GM11168 (cell line): ENCODE measurements around the gene CNTNAP2.
"Not testable (repeated sequence)": the region's sequence is repeated elsewhere in the genome, so short reads cannot be mapped to it uniquely, and the experiment has no call there.

ENCODE experiments used
- in situ Hi-C: fragments of 300-500 bp; cut with MboI; formaldehyde crosslinking; loops from one replicate; pipeline ENCODE4 v1.12.0; 2022; ENCODE audit warnings: low sequenced_read_pairs; ENCODE audit not compliant: unreplicated experiment

Gene CNTNAP2

DNA sequence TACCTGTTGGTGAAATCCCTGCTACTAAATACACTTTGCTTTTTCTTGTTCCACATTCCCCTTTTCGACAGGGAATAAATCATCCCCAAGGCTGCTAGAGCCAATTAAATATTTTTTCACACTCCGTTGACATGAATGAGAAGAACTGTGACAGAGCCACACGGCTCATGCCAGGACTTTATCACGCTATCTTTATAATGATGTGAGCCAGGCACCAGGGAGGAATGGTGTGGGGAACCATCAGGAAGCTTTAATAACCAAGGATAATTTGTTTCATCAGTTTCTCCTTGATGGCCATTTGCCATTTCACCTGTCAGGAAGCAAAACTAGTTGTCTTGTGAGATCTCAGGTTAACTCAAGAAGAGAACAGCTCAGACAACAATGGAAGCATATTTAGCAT lies 2280.9 kb downstream of the CNTNAP2 start:
- in situ Hi-C loops: no loop called here

DNA sequence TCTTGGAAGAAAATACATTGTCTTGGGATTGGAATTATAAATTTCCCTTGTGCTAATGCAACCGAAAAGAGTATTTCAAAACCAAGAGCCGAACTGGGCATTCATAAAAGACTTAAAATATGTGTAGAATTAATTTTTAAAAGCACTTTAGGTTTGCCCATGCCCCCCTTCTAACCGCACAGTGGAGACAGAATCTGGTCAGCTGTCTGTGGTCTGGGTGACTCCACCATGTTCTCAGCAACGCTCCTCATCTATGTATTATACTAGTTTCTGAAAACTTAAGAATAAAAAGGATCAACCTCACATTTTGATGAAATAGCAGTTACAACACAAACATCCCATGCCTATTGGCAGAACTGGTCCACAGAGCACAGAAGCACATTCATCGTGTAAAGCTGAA lies 2281.4 kb downstream of the CNTNAP2 start:
- in situ Hi-C loops: no loop called here

DNA sequence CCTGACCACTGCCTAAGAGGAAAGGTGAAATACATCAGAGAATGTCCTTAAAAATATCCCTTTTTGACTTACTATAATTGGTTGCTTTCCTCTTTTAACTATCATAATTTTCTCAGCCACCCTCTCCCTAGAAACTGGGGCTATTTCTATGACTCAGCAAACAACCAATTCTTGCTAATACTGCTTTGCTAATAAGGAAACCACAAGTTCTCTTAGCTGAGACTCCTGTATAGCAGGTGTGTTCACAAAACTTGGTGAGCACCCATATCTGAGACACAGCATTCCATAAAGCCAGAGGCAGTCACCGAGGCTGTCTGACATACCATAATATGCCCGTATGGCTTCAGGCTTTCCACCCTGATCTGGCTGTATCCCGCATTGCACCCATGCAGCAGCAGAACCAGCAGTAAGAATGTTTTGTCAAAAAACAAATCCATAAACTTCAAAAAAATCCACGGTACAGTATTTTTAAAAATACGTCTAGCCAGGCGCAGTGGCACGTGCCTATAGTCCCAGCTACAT lies 2282.3 kb downstream of the CNTNAP2 start:
- in situ Hi-C loops: no loop called here

DNA sequence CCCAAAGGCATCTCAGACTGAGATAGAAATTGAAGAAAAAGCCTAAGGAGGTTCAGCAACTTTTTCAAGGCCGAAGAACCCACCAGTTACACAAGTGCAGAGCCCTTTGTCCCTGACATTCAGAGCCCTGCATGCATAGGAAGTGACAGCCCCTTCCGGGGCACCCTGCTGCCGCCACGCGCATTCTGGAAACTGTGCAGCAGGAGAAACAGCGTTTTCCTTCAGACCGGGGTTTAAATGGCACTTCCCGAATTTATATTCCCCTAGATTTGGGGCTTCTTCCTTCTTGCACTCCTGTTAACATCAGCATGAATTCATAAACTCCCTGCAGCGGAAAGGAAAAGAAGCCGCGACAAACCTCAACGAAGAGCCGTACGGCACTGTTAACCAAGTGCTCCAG lies 2283.5 kb downstream of the CNTNAP2 start:
- in situ Hi-C loops: no loop called here

DNA sequence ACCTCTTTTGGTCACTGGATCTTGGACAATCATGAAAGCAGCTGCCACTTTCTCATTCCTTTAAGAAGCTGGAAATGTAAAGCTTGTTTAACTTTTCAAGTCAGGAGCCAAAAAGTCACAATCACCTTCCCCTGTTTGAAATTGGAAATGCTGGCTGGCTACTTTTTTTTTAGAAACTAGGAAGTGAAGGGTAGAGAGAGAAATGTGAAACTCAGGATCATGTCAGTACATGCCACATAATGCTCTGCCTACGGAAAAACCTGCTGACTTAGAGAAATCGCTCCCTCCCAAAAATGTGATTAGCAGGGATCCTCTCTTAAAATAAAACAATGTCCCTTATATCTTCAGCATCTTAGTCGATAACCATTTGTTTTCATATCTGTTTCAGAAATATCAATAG lies 2285.6 kb downstream of the CNTNAP2 start:
- in situ Hi-C loops: no loop called here

DNA sequence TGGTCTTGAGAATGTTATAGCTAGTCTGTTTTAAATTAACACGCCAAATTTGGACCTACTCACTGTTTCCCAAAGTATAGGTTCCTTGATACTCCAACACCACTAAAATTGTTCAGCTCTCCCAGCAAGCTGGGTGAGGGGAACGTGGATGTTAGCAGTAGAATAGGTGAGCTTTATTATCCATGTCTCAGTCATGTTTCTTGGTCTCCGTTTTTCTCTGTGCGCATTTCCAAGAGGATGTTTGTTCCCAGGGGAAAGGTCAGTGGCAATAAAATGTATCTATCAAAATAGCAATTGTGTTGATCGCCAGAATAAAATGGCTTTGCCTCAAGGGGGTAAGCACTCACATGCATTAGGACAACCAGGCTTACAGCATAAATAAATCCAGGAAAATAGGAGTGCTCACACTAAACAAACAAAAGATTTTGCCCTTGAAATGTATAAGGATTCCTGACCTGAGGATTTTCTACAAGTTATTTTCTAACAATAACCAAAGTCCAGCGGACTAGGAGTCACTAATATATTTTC lies 2286.9 kb downstream of the CNTNAP2 start:
- in situ Hi-C loops: no loop called here

DNA sequence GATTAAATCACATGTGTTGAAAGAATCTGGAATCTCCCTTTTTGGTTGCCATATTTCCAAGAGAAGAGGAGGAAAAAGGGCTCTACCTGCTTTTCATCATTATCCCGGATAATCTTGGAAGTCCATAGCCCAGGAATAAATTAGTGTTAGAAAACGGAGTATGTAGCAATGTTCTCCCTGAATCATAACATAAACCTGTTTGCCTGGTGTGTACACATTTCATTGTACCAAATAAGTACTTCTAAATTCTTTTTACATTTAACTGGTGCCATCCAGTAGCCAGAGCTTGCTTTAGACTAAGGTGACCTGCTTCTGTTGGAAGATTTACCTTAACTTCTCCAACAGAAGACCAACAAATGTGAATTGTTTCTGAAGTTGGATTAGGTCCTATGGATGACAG lies 2291.7 kb downstream of the CNTNAP2 start:
- in situ Hi-C loops: no loop called here

DNA sequence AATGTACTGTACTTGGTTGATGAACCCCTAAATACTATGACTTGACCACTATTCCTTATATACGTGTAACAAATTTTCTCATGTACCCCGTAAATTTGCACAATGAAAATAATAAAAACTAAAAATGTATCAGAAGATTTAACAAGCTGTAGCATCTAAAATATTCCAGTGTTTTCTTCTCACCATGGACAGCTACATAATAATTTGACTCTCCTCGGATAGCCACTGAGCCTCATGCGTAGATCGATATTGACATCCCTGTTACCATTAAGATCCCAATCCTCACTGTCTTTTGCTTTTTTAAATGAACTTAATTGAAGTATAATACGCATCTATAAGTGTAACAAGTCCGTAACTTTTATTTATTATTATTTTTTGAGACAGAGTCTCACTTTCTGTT lies 2294.3 kb downstream of the CNTNAP2 start:
- in situ Hi-C loops: no loop called here

DNA sequence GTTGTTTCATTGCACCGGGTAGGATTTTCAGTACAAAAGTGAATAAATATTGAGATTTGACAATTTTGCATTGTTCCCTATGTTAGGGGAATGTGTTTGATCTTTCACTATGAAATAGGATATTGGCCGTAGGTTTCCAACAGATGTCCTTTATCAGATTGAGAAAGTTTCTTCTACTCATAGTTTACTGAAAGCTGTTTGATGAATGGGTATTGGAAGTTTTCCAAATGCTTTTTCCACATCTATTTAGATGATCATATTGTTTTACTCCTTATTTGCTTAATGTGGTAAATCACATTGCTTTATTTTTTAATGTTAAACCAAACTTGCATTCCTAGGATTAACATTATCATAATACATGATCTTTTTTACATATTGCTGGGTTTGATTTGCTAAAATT lies 2296.1 kb downstream of the CNTNAP2 start:
- in situ Hi-C loops: no loop called here

DNA sequence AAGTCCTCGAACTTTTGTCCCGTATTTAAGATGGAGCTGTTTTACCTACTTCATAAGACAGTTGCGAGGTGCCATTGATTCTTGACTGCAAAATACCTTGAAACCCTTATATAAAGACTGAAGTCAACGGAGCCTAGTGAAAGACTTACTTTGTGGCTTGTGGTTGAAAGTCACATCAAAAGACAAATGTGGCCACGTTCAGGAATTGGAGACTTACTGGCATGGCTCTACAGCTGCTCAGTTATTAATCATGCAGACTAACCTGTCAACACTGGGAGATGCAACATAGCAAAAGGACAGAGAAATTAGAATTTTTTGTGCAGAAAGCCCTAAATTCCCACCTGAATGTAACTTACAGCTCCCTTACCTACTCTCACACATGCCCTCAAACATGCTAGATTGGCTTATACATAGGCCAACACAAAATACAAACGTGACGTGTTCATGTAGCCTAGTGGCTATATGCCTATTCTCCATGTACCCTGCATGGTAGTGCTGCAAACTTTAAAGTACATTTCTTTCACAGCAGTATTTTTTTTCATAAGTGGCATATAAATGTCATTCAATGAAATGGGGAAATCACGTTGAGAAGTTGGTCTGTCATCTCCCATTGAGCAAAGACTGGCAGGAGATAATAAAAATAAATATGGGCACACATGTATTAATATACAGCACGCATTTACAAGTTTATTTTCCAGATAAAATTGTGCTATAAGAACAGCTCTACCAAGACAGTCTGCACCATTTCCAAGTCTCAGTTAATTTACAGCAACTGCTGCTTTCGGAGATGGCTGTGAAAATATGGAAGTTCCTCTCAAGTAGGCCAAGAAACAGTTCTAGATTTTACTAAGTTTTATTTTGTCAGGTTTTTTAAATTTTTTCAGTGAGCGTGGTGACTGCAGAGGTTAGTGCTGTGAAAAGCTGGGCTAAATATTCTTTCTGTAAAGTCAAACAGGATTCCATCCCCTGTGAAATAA lies 2303.5 kb downstream of the CNTNAP2 start:
- in situ Hi-C loops: no loop called here

DNA sequence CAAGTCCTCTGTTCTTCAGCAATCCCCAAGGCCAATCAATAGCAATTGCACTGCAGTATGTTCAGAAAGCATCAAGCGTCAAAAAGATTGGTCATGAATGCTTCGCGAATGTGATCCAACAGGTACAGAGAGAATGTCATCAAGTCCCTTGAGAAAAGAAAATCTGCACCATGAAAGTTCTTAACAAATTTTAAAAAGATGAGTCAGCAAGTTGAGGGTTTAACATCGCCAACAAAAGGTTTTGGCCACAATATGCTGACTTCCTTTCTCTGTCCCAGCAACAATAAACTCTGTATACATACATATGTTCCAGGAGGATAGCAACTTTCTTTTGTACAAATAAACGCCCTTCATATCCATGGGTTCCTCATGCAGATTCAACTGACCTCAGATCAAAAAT lies 2305.4 kb downstream of the CNTNAP2 start:
- in situ Hi-C loops: no loop called here

DNA sequence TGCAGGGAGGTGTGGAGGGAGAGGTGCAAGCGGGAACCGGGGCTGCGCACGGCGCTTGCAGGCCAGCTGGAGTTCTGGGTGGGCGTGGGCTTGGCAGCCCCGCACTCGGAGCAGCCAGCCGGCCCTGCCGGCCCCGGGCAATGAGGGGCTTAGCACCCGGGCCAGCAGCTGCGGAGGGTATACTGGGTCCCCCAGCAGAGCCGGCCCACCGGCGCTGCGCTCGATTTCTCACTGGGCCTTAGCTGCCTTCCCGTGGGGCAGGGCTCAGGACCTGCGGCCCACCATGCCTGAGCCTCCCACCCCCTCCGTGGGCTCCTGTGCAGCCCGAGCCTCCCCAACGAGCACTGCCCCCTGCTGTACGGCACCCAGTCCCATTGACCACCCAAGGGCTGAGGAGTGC lies 2309.8 kb downstream of the CNTNAP2 start:
- in situ Hi-C loops: not testable (repeated sequence)

DNA sequence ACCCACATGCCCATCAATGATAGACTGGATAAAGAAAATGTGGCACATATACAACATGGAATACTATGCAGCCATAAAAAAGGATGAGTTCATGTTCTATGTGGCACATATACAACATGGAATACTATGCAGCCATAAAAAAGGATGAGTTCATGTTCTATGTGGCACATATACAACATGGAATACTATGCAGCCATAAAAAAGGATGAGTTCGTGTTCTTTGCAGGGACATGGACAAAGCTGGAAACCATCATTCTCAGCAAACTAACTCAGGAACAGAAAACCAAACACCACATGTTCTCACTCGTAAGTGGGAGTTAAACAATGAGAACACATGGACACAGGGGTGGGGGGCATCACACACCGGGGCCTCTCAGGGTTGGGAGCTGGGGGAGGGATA lies 2314.1 kb downstream of the CNTNAP2 start:
- in situ Hi-C loops: not testable (repeated sequence)

DNA sequence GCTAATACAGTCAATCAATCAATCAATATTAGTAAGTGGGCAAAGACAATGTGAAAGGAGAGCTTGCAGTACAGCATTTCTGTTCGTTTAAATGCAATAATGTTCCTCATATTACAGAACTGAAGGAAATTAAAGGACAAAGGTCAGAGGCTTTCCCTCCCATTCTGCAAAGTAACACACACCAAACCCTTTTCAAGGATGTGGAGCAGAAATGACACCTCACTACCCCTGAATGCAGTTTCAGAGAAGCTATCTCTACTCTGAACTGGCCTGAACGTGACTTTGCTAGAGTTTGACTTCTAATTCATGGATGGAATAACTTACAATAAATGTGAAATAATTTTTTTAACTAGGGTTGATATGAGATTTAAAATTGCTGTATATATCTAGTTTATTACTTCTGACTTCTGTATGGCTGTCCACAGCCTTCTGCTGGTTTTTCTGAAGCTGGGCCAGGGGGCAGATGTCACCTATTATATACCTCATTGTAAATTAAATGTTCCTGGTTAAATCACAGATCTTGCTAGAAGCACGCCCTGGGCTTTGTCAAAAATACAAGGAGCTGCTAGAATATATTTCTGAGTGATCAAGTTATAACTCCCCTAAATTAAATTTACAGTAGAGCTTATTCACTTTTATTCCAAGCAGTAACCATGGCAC lies 2317.1 kb downstream of the CNTNAP2 start:
- in situ Hi-C loops: no loop called here

DNA sequence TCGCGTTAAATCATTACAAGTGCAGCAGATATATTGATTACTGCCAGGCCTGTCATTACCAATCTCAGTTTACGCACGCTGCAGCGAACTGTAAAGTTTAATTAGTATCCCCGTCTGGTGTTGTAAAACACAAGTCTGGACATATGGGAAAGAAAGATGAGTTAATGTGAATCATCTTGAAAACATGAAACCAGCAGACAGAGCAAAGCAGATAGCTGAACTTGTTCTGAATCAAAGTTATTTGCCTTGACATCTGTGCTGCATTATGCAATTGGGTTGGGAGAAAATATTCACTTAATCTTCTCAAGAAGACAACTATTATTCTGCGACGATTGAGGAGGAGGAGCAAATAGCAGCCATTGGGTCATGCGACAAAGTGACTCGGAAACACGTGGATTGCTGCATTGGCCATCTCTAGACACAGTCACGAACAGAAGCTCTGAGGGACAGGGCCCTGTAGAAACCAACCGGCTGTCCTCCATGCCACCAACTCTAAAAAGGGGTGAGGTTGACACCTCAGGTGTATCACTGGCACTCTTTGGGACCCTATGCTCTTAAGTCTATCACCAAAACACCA lies 2317.7 kb downstream of the CNTNAP2 start:
- in situ Hi-C loops: no loop called here

DNA sequence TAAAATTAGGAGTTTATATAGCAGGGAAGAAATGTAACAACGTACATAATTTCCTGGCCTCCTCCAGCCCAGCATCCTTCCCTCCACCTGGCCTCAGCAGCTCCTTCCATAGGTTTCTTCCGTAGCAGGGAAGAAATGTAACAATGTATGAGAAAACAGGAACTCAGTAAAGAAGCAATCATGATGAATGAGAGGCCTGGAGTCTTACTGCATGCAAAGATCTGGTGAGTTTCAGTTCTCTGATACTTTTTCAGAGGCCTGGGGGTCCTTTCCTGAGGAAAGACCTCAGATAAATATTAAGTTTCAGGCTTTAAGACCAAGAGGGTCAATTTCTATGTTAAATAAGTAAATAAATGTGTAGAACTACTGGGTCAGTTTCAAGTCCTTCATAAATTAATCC lies 2318.3 kb downstream of the CNTNAP2 start:
- in situ Hi-C loops: no loop called here

DNA sequence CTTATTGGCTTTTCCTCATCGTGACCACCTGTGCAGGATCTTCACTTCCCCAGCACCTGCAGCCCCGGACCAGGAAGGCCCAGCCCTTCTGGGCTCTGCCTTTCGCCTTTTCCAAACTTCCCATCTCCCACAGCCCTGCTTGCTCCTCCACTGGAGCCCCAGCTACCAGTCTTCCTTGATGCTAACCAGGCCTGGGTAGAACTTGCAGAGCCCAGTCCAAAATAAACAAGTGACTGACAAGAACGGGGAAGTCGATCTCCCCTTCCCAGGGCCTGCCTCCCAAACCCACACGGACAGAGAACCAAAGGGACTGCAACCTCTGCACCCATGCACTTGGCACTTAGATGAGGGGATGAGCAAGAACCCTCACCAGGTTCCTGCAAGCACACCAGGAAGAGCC lies 2319.1 kb downstream of the CNTNAP2 start:
- in situ Hi-C loops: no loop called here

DNA sequence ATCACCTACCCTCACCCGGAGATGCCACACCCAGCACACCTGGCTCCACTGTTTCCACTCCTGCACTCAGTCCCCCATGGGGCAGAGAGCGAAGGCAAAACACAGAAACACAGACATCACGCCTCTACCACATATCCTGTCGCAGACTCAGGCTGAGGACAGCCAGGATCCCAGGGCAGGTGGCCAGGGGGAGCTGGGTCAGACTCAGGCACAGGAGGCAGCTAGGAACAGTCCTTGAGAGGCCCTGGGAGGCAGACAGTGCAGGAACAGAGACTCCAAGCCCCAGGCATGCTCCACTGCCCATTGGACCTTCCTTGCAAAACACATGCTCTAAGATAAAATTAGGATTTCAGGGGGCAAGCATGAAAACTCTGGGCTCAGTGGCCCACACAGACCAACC lies 2319.5 kb downstream of the CNTNAP2 start:
- in situ Hi-C loops: no loop called here

DNA sequence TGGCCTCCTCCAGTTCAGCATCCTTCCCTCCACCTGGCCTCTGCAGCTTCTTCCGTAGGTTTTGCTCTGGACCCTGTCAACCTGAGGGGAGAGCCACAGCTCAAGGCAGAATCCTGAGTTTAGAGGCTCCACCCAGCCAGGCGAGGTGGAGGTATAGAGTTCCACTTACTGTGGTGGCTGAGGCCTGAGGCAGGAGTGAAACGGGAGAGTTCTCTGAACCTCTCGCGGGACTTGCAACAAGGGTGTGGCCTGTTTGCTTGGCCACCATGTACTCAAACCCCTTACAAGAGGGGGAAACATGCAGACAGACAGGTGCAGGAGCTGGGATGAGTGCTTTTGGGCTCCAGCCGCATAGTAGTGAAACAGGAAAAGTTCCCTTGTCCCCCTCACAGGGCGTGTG lies 2320.0 kb downstream of the CNTNAP2 start:
- in situ Hi-C loops: no loop called here

DNA sequence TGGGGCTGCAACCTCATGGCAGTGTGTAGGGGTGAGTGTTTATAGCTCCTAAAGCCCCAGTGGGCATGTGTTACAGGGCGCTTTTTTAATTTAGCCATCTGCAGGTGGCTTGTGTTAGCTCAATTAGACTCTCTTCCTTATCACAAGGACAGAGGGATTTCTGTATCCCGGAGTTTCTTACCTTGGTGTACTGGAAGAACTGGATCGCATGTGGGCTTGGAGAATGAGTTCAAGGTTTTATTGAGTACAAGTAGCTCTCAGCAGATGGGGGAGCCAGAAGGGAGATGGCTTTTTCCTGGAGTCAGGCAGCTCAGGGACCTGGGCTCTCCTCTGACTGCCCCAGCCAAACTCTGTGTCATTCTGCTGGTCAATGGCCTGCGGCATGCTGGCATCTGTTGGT lies 2320.4 kb downstream of the CNTNAP2 start:
- in situ Hi-C loops: no loop called here

DNA sequence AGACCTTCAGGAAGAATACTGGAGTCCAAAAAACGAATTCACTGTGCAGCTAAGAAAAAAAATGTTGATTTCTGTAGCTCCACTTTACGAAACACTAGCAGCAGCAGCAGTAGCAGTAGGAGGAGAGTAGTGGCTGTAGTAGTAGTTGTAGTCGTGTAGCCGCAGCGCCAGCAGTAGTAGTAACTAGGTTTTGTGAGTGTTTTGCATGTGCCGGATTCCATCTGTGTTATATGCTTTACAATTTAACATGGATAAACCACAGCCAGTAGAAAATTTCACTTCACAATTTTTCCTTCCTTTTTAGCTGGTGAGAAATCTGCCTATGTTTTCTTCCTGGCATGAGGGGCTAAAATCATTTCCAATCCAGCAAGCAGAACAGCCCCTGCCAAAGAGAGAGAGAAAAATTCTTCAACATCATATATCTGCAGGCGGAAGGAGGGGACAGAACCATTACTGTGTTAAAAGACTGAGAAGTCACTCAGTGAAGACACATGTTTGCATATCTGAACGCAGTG lies 2325.6 kb downstream of the CNTNAP2 start:
- in situ Hi-C loops: no loop called here
